ENCODE data around the gene COL4A1.

COL4A1 gene

GRCh38 chr13:110187641-110188161 is 119.3 kb downstream of the COL4A1 start:
- no peak for DNase-seq

- no peak for DNase-seq
Observed at GRCh38 chr13:110186231-110186855, 120.6 kb downstream of the COL4A1 start.

GRCh38 chr13:110185696-110186095 is 121.3 kb downstream of the COL4A1 start:
- no peak for DNase-seq

- DNase-seq = no peak
Observed at GRCh38 chr13:110183910-110184309, 123.0 kb downstream of the COL4A1 start.

- no peak for DNase-seq
Observed at GRCh38 chr13:110182461-110182860, 124.5 kb downstream of the COL4A1 start.

- DNase-seq = no peak
Observed at GRCh38 chr13:110182003-110182402, 125.0 kb downstream of the COL4A1 start.

GRCh38 chr13:110179857-110180147 is 127.2 kb downstream of the COL4A1 start:
- no peak for DNase-seq

GRCh38 chr13:110179116-110179856 is 127.7 kb downstream of the COL4A1 start:
- DNase-seq = no peak

GRCh38 chr13:110177790-110178189 is 129.2 kb downstream of the COL4A1 start:
- DNase-seq = no peak

- DNase-seq = no peak
Observed at GRCh38 chr13:110176431-110176830, 130.5 kb downstream of the COL4A1 start.

- DNase-seq = no peak
Observed at GRCh38 chr13:110173247-110173818, 133.6 kb downstream of the COL4A1 start.

GRCh38 chr13:110170882-110171281 is 136.1 kb downstream of the COL4A1 start:
- no peak for DNase-seq

GRCh38 chr13:110170020-110170790 is 136.8 kb downstream of the COL4A1 start:
- DNase-seq = no peak

- no peak for DNase-seq
Observed at GRCh38 chr13:110168999-110169933, 137.7 kb downstream of the COL4A1 start.

- no peak for DNase-seq
Observed at GRCh38 chr13:110166598-110166997, 140.4 kb downstream of the COL4A1 start.

GRCh38 chr13:110164706-110165105 is 142.3 kb downstream of the COL4A1 start:
- DNase-seq = no peak

GRCh38 chr13:110162866-110163658 is 143.9 kb downstream of the COL4A1 start:
- no peak for DNase-seq

- DNase-seq = no peak
Observed at GRCh38 chr13:110162053-110162452, 144.9 kb downstream of the COL4A1 start.

- no peak for DNase-seq
Observed at GRCh38 chr13:110161112-110161882, 145.7 kb downstream of the COL4A1 start.

GRCh38 chr13:110158226-110158625 is 148.7 kb downstream of the COL4A1 start:
- no peak for DNase-seq

- DNase-seq = no peak
Observed at GRCh38 chr13:110157718-110158117, 149.2 kb downstream of the COL4A1 start.

Data from NCI-H187 treated with DMSO at 0.1 percent for 48 hours (cell line).